DMS114 treated with DMSO at 0.1 percent for 48 hours (cell line): ENCODE measurements around the gene TRAF3IP1.
"Not testable (repeated sequence)": the region's sequence is repeated elsewhere in the genome, so short reads cannot be mapped to it uniquely, and the experiment has no call there.

Experiments
- DNase-seq: peaks from one replicate; lab custom pipeline; 2025; ENCODE audit not compliant: unreplicated experiment; lab: John Stamatoyannopoulos, UW

TRAF3IP1 gene

GRCh38 chr2:238404406-238405216, 84.3 kb downstream of the TRAF3IP1 start:
- no peak for DNase-seq

DNA sequence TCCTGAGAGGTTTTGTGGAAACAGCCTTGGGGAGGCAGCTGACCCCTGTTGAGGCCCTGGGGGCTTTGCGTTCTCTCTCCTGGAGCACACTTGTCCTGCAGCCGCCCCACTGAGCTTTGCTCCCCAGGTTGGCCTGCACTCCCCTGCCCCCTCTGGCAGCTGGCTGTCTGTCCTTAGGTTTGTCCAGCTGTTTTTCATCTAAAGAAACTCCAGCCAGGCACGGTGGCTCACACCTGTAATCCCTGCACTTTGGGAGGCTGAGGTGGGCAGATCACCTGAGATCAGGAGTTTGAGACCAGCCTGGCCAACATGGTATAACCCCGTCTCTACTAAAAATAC, 84.9 kb downstream of the TRAF3IP1 start:
- DNase-seq, result not testable (repeated sequence)

DNA sequence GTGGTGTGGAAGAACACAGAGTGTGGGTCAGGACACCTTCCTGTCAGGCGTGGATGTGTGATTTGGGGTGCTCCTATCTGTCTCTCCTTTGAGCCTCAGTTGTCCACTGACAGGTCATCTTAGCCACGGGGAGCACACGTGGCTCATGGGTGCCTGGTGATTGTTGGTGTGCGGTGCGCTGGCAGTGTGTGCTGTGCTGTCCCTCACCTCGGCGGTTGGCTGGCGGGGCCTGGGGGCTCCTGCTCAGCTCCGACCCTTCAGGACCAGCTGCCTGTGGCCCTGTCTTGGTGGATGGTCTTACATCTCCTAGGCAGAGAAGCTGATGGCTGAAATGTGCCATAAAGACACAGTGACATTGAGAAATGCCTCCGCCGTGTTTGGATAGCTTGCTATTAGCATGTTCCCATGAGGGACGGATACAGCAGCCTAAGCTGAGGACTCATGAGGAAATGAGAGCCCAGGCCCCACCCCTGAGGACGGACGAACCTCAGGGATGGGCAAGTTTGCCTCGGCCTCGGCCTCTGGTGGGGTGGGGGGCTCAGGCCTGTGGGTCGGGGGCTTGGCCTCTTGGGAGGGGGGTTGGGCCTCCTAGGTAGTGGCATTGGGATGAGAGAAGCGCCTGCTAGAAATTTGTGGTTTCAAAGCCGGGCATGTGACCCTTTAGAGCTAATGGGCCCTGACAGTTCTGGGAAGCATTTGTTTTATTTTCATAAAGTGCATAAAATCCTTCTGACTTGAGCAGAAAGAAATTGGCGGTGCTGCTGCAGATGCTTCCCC, 86.1 kb downstream of the TRAF3IP1 start:
- no peak for DNase-seq

- DNase-seq, result no peak
Observed at GRCh38 chr2:238406998-238407285, 86.6 kb downstream of the TRAF3IP1 start.

- no peak for DNase-seq
Observed at GRCh38 chr2:238407566-238407965, 87.2 kb downstream of the TRAF3IP1 start.

GRCh38 chr2:238408615-238409340, 88.5 kb downstream of the TRAF3IP1 start:
- no peak for DNase-seq

- no peak for DNase-seq
Observed at GRCh38 chr2:238409341-238410199, 89.3 kb downstream of the TRAF3IP1 start.

GRCh38 chr2:238412067-238412767, 91.9 kb downstream of the TRAF3IP1 start:
- DNase-seq, result no peak

DNA sequence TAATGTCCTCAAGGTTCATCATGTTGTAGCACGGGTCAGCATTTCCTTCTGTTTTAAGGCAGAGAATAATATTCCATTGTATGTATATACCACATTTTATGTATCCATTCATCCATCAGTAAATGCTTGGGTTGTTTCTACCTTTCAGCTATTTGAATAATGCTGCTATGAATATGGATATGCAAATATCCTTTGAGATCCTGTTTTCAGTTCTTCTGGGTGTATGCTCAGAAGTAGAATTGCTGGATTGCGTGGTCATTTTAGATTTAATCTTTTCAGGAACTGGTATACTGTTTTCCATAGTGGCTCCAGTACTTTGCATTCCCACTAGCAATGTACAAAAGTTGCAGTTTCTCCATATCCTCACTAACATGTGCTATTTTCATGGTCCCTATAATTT, 93.0 kb downstream of the TRAF3IP1 start:
- DNase-seq, result no peak

DNA sequence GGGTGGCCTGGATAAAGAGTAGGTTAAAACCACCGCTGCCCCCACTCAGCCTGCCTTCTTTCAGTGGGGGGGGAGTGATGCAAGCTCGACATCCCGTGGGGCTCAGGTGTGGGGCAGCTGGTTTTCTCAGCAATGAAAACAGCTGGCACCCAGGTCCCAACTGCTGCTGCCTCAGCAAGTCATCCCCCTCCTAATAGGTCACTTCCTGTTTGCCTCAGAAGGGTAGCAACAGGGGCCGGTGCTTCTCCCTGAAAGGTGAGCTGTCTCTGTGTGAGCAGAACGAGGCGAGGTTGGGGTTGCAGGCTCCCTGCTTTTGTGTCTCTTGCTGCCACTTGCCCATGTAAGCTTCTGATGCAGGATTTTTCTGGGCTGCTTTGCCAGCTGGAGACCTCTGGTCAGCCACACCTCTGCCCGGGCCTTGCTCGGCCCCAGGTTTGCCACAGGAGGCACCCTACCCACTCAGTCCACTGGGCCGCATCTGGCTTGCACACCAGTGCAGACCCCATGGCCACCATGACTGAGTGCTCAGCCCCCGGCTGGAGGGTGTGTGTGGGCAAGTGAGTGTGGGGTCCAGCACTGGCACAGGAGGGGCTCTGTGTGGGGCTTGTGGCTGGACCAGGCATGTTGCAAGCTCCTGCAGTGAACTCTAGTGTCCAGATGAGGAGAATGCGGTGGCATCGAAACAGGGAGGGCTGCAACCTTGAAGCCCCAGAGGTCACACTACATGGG, 94.9 kb downstream of the TRAF3IP1 start:
- DNase-seq, result no peak

- no peak for DNase-seq
Observed at GRCh38 chr2:238415893-238416292, 95.6 kb downstream of the TRAF3IP1 start.

- DNase-seq, result no peak
Observed at GRCh38 chr2:238418196-238418998, 98.1 kb downstream of the TRAF3IP1 start.

GRCh38 chr2:238418999-238419546, 98.8 kb downstream of the TRAF3IP1 start:
- DNase-seq, result no peak

GRCh38 chr2:238420442-238420841, 100.1 kb downstream of the TRAF3IP1 start:
- no peak for DNase-seq

GRCh38 chr2:238420878-238421694, 100.8 kb downstream of the TRAF3IP1 start:
- DNase-seq, result no peak

- no peak for DNase-seq
Observed at GRCh38 chr2:238421695-238422035, 101.3 kb downstream of the TRAF3IP1 start.

DNA sequence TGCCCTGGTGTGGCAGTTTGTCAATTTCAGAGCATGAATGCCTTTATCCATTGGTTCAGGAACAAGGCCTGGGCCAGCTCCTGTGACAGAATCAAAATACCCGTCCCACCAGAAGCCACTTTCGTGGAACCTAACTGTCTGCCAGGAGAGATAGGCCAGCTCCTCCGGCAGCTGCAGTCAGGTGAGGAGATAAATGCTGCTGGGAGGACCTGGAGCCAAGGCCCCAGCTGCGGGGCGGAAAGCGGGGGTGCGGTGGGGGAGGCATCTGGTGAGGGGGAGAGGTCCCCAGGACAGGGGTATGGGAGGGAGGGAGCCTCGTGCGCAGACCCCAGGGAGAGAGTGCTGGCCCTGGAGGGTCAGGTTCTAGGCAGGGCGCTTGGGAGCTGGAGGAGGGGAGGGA, 102.0 kb downstream of the TRAF3IP1 start:
- DNase-seq, result no peak

- DNase-seq, result no peak
Observed at GRCh38 chr2:238422940-238423339, 102.6 kb downstream of the TRAF3IP1 start.
